GM18526 (cell line): Measurements from ENCODE around the gene ADORA2A.

Experiments
- POLR2A ChIP-seq: IDR thresholded peaks from 3 replicates; pipeline ENCODE4 v1.6.1; 2011; ENCODE audit not compliant: insufficient read length; ENCODE audit errors: extremely low read depth

The ADORA2A gene

DNA sequence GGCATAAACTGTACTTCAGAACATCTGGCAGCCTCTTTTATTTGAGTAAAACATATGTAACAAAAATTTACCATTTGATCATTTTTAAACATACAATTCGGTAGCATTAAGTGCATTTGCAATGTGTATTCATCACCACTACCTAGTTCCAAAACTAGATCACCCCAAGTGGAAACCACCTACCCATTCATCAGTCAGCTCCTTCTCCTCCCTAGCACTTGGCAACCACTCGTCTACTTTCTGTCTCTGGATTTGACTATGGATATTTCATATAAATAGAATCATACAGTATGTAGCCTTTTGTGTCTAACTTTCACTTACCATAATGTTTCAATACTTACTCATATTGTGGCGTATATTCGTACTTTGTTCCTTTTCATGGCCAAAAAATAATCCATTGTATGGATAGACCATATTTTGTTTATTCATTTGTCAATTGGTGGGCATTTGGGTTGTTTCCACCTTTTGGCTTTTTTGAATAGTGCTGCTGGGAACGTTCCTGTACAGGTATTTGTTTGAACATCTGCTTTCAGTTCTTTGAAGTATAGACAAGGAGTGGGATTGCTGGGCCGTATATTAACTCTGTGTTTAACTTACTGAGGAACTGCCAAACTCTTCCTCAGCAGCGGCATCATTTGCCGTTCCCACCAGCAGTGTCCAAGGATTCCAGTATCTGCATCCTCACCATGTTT is 27.2 kb upstream of the ADORA2A start:
- TF ChIP-seq POLR2A, result no peak

DNA sequence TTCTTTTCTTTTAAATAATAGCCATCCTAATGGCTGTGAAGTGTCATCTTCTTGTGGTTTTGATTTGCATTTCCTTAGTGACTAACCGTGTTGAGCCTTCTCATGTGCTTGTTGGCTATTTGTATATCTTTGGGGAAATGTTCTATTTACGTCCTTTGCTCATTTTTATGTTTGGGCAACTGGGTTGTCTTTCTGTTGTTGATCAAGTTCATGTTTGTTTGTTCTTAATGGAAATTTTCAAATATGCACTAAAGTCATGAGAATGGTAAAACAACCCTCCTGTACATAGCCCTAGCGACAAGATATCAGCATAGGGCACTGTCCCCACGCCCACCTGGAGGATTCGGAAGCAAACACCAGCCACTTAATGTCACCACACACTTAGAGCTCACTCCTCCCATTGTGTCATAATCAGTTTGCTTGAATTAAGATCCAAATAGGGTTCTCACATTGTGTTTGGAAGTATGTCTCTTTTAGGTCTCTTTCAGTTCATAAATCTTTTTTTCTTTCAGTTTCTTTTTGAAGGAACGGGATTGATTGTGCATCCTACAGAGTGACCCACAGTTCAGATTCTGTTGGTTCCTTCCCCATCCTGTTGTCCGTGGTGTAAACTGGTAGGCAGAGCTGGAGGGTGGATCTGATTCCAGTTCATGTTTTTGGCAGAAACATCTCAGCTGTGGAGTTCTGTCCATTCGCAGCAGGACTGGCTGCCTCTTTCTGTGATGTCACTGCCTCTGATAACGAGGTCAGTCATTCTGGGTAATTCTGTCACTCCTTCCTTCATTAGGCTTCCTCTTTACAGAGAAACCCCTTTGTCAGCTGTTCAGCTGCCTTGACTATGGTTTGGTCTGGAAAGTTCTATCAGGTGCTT is 26.4 kb upstream of the ADORA2A start:
- TF ChIP-seq POLR2A, result no peak

DNA sequence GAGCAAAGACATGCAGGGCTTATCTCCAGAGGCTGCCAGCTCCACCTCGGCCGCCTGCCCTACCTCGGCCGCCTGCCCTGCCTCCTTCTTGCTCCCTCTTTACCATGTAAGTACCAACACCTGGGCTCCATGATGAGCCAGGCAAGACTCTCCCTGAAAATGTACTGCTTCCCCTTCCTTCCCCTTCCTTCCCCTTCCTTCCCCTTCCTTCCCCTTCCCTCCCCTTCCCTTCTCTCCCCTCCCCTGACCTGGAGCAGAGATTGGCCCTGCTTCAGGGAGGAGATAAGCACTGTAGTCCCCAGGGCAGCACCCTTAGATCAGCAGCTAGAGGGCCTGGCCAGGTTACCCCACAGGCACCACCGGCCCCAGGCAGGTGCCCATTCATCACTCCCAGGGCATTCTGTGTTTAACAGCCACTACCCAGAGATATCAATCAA is 25.4 kb upstream of the ADORA2A start:
- no peak for TF ChIP-seq POLR2A

DNA sequence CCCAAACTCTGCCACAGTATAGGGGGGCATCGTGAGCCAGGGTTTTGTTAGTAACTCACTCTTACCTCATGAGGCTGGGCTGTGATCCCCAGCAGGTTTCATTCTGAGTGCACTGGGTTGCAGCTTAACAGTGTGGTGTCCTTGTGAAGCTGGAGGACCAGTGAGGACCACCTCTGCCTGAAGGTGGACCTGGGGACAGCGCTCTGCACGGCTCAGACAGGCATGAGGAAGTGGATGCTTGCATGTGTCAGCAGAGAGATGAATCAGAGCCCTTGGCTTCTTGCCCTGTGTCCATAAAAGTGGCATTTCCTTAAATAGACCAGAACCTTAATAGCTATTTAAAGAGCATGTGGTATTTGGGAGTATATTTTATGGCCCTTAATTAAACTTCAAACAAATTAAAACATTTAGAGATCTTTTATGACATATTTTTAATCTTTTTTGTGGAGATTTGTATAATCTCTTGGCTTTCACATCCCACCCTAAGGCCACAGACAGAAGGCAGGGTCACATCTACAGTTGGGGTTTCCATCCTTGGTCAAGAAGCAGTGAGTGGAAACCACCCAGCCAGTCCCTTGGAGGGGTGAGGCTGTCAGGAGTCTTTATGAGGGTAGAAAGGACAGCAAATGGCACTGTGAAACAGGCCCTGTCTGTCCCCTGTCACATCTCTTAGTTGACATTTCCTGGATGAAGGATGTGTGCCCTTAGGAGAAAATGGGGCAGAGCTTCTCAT is 24.8 kb upstream of the ADORA2A start:
- no peak for TF ChIP-seq POLR2A

DNA sequence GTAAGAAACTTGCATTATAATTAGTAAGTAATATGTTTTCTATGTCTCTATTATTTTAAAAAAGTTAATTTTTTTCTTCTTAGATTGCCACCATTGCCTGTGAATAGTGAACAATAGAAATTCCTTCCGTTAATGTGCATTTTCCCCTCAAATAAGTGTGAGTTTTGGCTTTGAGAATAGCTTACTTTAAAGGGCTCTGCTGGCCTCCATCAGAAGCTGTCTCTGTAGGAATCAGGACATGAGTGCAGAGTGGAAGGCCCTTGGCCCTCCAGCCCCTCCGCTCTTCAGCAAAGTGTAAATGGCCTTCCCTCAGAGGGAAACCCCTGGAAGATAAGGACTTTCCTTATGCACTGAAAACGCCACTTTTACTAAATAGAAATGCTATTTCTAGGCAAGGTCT is 24.1 kb upstream of the ADORA2A start:
- TF ChIP-seq POLR2A, result no peak

DNA sequence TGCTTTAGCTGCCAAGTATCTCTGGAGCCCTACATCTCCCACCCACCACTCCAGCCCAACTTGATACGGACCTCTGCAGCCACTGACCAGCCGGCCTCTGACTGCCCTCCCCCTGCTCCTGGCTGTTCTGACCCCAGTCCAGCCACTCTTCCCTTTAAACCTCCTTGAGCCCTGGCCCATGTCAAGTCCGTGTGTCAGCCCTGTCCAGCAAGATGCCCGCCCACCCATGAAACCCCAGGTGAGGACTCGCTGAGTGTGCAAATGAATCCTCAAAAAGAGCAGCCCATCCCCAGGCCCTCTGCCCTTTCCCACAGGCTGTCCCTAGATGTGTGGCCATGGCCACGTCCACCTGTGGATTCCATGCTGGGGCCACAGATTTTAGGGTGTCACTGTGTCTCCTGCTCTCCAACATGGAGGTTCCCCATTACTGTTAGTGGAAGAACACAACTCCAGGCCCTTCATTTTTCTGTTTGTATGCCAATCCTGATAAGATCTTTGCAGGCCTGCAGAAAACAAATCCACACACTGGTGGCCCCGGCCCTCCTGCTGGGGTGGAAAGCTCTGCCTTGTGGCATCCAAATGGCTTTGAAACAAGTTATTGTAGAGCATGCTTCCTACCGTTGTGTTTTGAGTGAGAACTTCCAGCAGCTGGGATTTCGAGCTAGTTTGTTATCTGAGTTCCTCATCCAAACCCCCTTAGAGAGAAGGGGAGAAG is 22.7 kb upstream of the ADORA2A start:
- no peak for TF ChIP-seq POLR2A

DNA sequence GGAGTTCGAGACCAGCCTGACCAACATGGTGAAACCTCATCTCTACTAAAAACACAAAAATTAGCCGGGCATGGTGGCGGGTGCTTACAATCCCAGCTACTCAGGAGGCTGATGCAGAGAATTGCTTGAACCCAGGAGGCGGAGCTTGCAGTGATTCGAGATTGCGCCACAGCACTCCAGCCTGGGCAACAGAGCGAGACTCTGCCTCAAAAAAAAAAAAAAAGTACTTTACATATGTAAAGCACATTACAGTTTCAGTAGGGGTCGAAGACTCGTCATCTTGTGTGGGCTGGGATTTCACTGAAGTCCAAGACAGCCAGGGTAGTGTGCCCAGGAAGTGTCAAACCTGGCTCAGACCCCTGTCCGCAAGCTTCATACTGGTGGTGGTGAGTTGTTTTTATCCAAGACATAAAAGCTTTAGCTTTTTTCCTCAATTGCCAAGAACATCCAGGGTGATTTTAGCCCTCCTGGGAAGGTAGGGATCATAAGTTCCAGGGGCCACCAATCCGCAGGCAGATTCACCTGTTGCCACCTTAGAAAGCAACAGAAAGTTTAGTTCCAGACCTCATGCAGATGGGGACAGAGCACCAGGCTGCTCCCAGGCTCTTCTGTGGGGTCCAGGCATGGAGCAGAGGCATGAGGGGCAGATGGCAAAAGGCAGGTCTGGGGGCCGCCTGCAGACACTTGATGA is 21.6 kb upstream of the ADORA2A start:
- TF ChIP-seq POLR2A, result no peak

DNA sequence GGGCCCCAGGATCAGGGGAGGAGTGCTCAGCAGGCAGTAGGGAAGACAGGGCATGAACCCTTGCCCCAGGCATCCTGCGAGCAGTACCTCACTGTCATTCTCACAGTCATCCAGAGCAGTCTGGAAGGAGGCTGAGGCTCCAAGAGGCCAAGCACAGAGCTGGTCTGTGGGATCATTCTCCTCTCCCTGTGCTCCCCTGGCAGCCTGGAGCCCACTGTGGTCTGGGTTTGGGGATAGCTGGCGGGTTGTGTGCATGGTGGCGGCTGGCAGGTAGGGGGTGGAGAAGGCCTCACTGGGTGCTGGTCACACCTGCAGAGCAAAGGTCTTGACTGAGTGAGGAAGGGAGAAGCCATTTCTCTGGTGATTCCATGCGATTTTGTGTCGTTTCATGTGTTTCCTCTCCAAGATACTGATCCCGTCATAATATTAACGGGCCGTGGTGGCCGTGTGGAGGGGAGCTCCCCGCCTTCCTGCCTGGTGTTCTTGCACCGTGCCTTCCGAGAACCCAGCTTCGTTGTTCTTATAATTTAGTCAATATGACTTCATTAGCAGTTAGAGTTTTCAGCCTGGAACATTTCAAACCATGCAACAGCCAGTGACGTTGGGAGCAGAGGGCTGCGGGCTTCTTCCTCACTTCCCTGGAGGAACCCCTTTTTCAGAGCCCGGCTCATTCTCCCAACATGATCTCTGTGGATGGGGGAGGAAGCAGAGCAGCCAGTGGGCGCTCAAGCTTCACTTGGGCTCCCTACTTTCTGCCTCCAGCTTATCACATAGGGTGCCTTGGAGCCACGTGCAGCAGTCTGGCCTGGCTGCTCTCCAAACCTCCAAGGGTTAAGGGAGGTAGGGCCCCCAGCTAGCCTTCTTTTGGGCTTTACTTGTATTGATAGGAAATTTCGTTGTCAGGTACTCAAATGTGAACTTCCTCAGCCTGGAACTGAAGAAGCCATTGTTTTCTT is 20.8 kb upstream of the ADORA2A start:
- no peak for TF ChIP-seq POLR2A

DNA sequence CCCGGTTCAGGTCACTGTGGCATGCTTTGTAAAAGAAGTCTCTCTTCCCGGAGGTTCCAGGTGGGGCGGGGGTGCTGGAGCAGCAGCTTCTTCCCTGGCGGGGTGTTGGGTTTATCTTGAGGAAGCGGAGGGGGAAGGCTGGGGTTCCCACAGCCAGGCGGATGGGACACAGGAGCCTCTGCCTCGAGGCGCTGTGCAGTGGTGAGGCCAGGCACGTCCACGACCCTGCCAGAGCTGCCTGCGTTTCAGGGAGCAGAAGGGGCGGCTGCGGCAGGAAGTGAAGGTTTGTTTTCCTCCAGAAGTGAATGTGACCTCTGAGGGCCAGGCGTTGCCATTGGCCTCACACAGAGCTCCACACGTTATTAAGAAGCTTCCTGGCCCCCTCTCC is 20.1 kb upstream of the ADORA2A start:
- TF ChIP-seq POLR2A, result no peak

DNA sequence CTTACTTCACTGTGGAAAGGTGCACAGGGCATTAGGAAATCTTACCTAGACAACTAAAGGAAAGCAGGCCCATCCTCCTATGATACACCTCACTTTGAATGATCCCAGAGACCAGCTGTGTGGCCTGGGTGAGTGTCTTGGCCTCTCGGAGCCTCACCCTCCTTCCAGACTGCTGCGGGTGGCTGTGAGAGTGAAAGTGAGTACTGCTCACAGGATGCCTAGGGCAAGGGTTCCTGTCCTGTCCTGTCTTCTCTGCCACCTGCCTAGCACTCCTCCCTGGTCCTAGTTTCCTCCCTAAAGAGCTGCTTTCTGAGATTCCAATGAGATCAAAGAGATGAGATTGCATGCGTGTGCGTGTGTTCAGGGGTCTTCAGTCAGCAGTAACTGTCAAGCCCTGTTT is 19.5 kb upstream of the ADORA2A start:
- no peak for TF ChIP-seq POLR2A

DNA sequence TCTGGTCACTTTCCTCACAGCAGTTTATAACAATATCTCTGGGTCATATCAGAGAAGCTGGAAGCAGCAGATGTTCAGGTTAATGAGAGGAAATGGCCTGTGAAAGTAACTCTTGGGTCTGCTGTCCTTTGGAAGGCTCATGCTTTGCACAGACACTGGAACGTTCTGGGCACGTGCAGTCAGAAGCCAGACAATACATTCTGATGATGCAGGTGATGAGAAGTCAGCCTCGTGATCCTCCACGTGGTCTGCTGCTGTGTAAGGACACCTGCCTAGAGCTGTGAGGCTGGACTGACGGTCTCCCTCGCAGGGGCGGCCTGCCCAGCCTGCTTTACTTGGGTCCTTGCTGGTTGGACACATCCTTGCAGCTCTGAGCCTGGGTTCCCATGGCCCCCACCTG is 18.8 kb upstream of the ADORA2A start:
- TF ChIP-seq POLR2A, result no peak

DNA sequence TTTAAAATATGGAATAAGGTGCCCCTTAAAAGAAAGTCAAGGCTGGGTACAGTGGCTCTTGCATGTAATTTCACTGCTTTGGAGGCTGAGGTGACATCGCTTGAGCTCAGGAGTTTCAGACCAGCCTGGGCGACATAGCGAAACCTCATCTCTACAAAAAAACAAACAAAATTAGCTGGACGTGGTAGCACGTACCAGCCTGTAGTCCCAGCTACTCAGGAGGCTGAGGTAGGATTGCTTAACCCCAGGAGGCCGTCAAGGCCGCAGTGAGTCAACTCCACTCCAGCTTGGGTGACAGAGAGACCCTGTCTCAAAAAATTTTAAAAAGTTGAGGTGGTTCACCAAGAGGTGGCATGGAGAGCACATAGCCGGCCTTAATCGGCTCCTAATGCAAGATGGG is 17.7 kb upstream of the ADORA2A start:
- no peak for TF ChIP-seq POLR2A

DNA sequence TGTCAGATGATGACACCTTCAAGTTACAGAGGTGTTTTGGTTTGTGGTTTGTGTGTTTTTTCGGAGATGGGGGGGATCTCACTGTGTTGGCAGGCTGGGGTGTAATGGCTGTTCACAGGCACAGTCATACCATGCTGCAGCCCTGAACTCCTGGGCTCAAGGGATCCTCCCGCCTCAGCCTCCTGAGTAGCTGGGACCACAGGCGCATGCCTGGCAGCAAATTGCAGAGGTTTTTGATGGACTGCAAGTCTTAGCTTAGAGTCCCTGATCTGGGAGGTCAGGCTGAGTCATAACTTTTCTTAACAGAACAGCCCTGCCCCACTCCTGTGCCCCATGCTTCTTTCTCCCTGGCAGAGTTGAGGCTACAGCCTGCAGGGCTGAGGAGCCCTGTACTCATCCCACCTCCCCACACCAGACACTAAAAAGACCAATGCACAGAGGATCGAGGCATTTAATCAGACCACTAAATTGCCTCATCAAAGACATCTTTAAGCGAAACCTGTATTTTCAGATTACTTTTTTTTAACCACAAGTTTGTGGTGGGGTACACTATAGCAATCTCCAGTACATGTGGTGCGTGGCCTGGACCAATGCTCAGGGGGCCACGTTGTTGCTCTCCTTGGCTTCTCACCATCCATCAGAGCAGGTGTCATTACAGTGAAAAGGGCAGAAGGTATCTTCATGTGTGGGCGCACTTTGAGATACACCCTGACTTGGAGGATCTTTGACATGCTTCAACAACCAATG is 17.1 kb upstream of the ADORA2A start:
- TF ChIP-seq POLR2A, result no peak
